Endothelial cell (in vitro differentiated cells): ENCODE measurements around the gene KCTD15. TPM values are rescaled to one million over a fixed set of nuclear protein-coding genes. Genes with fewer than 3 reads are reported as not detected.

Source experiments
- DNase-seq: peaks from one replicate; pipeline ENCODE4 v3.0.0; 2021; ENCODE audit warnings: low spot score
- H3K27ac Mint-ChIP-seq: one replicate; pipeline ENCODE4 v1.8.0; 2021; ENCODE audit warnings: mixed read lengths, inconsistent platforms; ENCODE audit not compliant: unreplicated experiment
- H3K27me3 Mint-ChIP-seq: one replicate; pipeline ENCODE4 v1.8.0; 2021; ENCODE audit warnings: mild to moderate bottlenecking, moderate library complexity, mixed read lengths, inconsistent platforms; ENCODE audit not compliant: unreplicated experiment
- H3K36me3 Mint-ChIP-seq: one replicate; pipeline ENCODE4 v1.8.0; 2021; ENCODE audit warnings: mild to moderate bottlenecking, low read depth, mixed read lengths, inconsistent platforms; ENCODE audit not compliant: unreplicated experiment
- H3K4me1 Mint-ChIP-seq: one replicate; pipeline ENCODE4 v1.8.0; 2021; ENCODE audit warnings: mild to moderate bottlenecking, mixed read lengths, inconsistent platforms; ENCODE audit not compliant: unreplicated experiment
- H3K4me3 Mint-ChIP-seq: one replicate; pipeline ENCODE4 v1.8.0; 2021; ENCODE audit warnings: mild to moderate bottlenecking, mixed read lengths, inconsistent platforms; ENCODE audit not compliant: unreplicated experiment
- H3K9me3 Mint-ChIP-seq: one replicate; pipeline ENCODE4 v1.8.0; 2021; ENCODE audit warnings: mixed read lengths, inconsistent platforms; ENCODE audit not compliant: unreplicated experiment
- total RNA-seq: library from RNA; stranded (reverse); fragmentation: NEBNext Ultra II Directional; extraction: Animal tissue kit (Norgen Biotek cat#: 25700); gene quantifications from one replicate; pipeline ENCODE4 v1.2.1, GENCODE V29; 2021; ENCODE audit not compliant: unreplicated experiment
- TF ChIP-seq, protein P1 (sequence below): fragments of 200-600 bp; sonication (generic); IDR thresholded peaks from one replicate; pipeline ENCODE4 v1.5.0; 2021; ENCODE audit warnings: antibody characterized with exemption; ENCODE audit not compliant: unreplicated experiment

The KCTD15 gene
- total RNA-seq, 1 donor from 2014 or later = 81.1 TPM

DNA sequence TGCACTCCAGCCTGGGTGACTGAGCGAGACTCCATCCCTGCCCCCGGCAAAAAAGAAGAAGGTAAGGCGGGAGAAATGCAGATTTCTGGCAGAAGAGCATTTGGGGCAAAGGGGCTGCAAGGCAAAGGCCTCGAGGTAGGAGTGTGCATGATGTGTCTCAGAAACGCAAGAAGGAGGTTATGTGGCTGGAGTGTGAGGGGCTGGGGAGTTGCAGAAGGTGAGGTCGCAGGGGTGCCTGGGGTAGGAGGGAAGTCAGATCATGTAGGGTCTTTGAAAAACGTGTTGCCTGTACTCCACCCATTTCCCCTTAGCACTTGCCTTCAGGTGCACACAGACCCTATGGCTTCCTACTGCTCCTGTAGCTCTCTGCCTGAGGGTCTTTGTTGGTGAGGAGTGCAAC lies 29.9 kb downstream of the KCTD15 start:
- Mint-ChIP-seq H3K9me3 (no peaks in the 10 kb centered on the region), H3K27me3 (peaks cover 5% of the 10 kb centered on the region), H3K36me3 (no peaks in the 10 kb centered on the region), H3K27ac (no peak overlapping the region), H3K4me3 (no peak overlapping the region), H3K4me1 (peaks cover 3% of the 10 kb centered on the region)
- TF ChIP-seq, protein P1, sequence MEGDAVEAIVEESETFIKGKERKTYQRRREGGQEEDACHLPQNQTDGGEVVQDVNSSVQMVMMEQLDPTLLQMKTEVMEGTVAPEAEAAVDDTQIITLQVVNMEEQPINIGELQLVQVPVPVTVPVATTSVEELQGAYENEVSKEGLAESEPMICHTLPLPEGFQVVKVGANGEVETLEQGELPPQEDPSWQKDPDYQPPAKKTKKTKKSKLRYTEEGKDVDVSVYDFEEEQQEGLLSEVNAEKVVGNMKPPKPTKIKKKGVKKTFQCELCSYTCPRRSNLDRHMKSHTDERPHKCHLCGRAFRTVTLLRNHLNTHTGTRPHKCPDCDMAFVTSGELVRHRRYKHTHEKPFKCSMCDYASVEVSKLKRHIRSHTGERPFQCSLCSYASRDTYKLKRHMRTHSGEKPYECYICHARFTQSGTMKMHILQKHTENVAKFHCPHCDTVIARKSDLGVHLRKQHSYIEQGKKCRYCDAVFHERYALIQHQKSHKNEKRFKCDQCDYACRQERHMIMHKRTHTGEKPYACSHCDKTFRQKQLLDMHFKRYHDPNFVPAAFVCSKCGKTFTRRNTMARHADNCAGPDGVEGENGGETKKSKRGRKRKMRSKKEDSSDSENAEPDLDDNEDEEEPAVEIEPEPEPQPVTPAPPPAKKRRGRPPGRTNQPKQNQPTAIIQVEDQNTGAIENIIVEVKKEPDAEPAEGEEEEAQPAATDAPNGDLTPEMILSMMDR = no peak
- DNase-seq = no peak

DNA sequence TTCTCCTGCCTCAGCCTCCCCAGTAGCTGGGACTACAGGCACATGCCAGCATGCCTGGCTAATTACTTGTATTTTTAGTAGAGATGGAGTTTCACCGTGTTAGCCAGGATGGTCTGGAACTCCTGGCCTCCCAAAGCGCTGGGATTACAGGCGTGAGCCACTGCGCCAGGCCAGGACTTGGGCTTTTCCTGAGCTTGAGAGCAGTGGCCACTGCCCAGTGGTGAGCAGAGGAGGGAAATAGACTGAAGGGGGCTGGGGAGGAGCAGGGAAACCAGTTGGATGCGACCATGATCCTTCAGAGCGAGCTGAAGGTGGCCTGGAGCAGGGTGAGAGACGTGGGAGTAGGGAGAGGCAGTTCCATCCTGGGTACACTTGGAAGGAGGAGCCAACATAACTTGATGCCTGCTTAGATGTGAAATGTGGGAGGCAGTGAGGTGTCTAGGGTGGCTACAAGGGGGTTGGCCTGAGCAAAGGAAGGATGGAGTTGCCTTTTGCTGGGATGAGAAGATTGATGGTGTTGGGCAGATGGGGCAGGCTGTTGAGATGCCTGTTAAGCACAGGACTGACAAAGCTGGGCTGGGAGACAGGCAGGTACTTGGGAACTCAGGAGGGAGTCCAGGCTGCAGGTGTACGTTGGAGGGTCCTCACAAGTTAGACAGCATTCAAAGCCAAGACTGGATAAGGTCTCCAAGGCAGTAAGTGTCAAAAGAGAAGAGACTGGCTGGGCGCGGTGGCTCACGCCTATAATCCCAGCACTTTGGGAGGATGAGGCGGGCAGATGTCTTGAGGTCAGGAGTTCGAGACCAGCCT lies 31.8 kb downstream of the KCTD15 start:
- no peak for DNase-seq
- Mint-ChIP-seq H3K4me3 (no peak overlapping the region), H3K27me3 (peaks cover 4% of the 10 kb centered on the region), H3K27ac (no peak overlapping the region), H3K36me3 (no peaks in the 10 kb centered on the region), H3K4me1 (peaks cover 3% of the 10 kb centered on the region), H3K9me3 (no peaks in the 10 kb centered on the region)
- TF ChIP-seq, protein P1 = no peak

DNA sequence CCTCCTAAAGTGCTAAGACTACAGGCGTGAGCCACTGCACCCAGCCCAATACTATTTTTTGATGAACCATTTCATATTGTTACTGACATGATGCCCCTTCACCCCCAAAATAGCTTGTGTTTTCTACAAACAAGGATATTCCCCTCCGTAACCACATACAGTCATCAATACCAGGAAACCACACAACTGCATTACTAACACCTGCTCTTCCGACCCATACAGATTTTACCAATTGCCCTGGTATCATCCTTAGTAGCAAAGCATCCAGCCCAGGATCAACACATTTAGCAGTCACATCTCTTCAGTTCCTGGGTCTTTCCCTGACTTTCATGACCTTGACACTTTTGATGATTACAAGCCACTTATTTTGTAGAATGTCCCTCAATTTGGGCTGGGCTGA lies 33.6 kb downstream of the KCTD15 start:
- Mint-ChIP-seq H3K9me3 (no peaks in the 10 kb centered on the region), H3K4me3 (no peak overlapping the region), H3K27ac (peak overlapping the region; percentile 2), H3K4me1 (peaks cover 3% of the 10 kb centered on the region), H3K36me3 (no peaks in the 10 kb centered on the region), H3K27me3 (peaks cover 4% of the 10 kb centered on the region)
- TF ChIP-seq, protein P1 = no peak
- DNase-seq = no peak

DNA sequence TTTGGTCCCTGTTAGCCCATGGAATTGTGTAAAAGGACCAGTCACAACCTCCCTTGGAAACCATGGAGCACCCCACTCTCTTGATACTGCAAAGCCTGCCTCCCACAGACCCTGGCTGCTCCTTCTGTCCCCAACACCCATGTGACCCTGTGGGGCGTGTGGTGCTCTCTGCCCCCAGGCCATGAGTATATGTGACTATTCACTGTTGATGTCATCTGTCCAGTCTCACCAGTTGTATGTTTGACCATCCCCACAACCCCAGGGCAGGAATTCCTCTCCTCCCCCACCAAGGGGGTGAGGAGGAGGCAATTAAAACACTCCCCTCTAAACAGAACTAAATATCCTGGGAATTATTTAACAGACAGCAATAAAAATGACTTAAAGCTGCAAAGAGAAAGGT lies 35.2 kb downstream of the KCTD15 start:
- Mint-ChIP-seq H3K36me3 (no peaks in the 10 kb centered on the region), H3K4me3 (no peak overlapping the region), H3K4me1 (peaks cover 3% of the 10 kb centered on the region), H3K9me3 (no peaks in the 10 kb centered on the region), H3K27me3 (peaks cover 4% of the 10 kb centered on the region), H3K27ac (no peak overlapping the region)
- TF ChIP-seq, protein P1 = no peak
- DNase-seq = no peak

DNA sequence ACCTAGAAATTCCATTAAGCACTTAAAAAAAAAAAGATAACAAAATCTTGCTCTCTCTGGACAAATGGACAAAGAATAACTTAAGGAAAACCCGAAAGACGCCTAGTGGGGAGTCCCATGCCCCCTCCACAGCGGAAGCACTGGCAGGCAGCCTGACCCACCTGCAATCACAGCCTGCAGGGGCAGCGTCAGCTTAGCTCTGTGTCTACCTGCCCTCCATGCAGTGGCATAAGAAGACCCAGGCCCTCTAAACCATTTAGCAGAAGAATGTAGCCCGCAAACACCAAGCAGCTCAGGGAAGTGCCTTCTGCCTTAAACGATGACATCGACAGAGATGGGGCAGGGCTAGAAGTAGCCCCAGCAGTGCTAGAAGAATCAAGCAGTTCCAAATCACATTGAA lies 36.0 kb downstream of the KCTD15 start:
- H3K4me3 Mint-ChIP-seq = no peak overlapping the region
- H3K27me3 Mint-ChIP-seq = peaks cover 4% of the 10 kb centered on the region
- H3K4me1 Mint-ChIP-seq = peaks cover 3% of the 10 kb centered on the region
- H3K9me3 Mint-ChIP-seq = no peaks in the 10 kb centered on the region
- TF ChIP-seq, protein P1 = no peak
- H3K36me3 Mint-ChIP-seq = no peaks in the 10 kb centered on the region
- no peak overlapping the region for H3K27ac Mint-ChIP-seq
- DNase-seq = no peak
